Stimulated activated naive CD8-positive, alpha-beta T cell treated with anti-CD3 and anti-CD28 coated beads, Interleukin-15, Interleukin-2, amounts not matched to agents 100 U/mL and 50 U/mL, for 24 hours (primary cell): ENCODE measurements around the gene C4orf54.
A peak's percentile ranks its signal among the peaks of the same experiment; 100 is the strongest.

Experiments used
- ATAC-seq: fragments of 150-1000 bp; cut with Tn5 transposase; one replicate; pipeline ENCODE4 v1.10.0; 2021
- DNase-seq: peaks from one replicate; pipeline ENCODE4 v3.0.0; 2021

Gene C4orf54

DNA sequence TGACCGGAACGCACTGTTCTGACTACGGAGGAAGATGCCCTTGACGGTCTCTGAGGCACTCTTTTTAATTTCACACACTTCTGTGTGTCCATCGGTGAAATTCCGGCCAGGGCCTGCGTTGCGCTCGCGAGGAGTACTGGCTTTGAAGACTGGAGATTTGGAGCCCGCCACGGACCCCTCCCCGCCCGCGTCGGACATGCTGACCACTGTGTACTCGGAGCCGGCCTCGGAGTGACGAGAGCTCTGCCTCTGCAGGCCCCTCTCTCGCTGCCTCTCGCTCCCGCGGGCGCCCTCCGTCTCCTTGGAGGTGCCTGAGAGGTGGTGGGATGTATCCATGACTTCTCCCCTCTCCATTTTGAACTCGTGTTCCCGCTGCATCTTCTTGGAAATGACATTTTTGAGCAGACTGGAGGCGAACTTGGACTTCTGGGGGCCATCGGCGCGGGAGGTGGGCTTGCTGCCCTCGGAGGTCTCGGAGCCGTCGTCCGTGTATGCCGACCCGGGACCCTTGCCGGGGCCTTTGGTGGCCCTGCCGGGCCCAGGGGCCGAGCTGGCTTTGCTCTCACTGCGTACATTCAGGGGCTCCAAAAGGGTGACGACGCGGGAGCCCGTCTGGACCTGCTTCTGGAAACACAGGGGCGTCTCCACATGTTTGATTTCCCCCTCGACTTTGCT is 5.7 kb downstream of the C4orf54 start:
- ATAC-seq (no peak), DNase-seq (no peak)

DNA sequence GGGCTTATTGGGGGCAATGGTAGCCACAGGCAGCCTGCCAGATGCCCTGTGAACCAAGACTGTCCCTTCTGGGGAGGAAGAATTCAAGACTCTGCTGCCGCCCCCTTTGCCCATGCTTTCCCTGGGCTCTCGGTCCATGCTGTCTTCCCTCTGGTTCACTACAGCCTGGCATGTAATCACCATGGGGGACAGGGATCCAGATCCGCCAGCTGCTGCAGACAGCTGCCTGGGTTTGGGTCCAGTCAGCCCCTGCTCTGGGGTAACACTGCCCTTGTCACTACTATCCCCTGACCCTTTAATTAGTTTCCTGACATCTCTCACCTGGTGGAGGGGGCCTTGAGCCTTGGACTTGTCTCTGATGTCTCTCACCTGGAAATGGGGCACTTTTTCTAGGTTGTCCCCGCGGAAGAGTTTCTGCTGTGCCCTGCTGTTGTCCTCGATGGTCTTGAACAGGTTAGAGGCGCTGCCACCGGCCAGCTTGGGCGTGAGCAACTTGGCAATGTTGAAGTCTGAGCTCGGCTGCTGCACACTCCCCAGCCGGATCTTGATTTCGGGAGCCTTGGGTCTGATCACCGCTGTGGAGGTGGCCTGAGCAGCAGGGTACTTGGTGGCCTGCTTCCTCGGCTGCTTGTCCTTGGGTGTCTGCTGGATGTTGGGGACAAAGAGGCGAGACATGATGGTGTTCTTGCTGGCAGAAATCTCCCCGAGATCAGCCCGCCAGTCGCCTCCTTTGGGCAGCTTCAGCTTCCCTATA is 6.4 kb downstream of the C4orf54 start:
- ATAC-seq (no peak), DNase-seq (no peak)

DNA sequence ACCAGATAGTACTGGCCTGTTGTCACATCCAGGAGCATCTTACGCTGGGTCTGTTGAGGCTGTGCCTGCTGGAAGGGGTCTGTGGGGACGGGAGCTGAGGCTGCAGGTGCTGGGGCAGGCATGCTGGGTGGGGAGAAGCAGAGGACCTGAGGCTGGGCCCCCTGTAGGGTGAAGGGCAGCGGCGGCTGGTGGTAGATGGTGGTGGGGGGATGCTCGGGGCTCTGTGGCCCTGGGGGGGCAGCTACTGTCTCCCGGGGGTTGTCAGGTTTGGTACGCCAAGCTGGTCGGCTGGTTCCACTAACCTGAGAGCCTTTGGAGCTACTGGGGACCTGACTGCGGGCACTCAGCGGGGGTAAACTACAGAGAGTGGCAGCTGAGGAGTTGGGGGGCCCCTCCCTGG is 7.8 kb downstream of the C4orf54 start:
- peak; percentile 8 for ATAC-seq
- no peak for DNase-seq

DNA sequence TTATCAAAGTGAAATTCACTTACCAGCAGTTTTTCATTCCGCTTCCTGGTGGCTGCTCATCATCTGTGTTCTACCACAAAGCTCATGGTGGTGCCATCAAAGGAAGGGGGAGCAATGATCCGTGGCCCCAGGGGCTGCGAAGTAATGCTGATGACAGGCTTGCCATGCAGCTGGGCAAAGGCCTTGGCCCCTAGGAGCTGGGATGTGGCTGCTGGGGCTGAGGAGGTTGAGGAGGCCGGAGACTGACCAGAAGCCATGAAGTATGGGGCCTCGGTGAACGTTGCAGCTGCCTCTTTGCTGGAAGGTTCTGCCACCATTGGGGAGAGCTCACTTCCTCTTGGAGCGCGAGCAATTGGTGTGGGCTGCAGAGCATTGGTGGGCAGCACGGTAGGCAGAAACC is 8.4 kb downstream of the C4orf54 start:
- DNase-seq (no peak), ATAC-seq (no peak)

DNA sequence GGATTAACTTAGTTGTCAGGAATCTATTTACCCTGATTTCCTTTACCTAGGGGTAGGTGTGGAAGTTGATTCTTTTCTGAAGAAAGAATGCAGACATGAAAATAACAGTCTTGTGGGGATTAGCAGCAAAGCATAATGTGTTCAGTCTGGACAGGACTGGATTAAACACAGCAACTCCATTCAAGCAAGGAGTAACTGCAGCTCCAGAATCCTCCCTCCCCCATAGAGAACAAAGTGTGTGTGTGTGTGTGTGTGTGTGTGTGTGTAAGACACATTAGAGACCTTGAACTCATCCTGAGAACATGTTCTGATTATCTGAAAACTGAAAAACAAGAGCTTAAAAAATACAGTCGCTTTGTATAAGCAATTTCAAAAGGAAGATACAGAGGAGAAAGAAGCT is 9.3 kb downstream of the C4orf54 start:
- ATAC-seq: no peak
- no peak for DNase-seq

DNA sequence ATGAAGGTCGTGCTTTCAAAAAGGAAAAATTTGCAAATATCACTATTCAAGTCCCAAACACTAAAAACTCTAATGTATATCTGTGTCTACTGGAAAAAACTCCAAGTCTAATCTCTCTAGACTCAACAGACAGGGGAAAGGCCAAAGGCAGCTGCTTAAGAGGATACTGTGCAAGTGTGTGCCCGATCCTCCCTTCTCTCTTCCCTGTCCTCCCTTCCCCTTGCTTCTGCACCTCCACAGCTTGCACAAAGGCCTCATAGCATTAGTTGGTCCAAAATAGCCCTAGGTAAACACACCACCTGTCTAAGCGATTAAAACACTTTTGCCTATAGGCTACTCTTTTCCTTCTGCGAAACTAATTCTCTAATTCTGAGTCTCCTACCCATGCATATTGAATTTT is 10.6 kb downstream of the C4orf54 start:
- no peak for DNase-seq

DNA sequence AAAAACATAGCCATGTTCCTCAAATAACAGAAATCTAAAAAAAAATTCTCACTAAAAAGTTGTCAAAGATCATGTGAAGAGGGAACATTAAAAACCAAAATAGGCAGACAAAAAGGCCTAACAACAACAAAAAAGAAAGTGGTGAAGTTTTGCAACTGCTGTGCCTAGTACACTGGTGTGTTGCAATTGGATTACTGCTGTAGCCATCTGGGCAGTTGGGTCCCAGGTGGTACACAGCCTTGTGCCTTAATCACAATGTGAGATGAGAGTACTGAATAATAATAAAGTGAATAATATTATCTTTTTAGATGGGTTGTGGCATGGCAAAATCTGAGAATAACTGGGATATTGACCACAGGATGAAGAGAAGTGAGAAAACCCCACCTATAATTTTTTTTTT is 12.0 kb downstream of the C4orf54 start:
- no peak for ATAC-seq
- no peak for DNase-seq

More for the DNA sequence above, 10.6 kb downstream of the C4orf54 start:
- ATAC-seq: no peak

DNA sequence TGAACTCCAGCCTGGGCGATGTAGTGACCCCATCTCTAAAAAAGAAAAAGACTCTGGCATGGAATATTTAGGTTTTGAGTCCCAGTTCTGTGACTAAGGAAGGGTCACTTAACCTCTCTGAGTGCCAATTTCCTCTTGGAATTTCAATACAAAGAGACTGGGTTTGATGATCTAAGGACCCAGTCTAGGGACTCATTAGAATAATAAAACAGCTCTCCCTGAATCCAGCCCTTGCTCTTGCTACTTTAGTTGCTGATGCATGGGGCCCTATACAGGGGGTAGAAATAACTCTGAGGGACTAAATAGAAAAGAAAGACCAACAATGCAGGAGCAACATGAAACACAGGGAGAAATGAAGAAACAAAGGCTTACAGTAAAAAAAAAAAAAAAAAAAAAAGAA is 12.6 kb downstream of the C4orf54 start:
- no peak for DNase-seq
- no peak for ATAC-seq

DNA sequence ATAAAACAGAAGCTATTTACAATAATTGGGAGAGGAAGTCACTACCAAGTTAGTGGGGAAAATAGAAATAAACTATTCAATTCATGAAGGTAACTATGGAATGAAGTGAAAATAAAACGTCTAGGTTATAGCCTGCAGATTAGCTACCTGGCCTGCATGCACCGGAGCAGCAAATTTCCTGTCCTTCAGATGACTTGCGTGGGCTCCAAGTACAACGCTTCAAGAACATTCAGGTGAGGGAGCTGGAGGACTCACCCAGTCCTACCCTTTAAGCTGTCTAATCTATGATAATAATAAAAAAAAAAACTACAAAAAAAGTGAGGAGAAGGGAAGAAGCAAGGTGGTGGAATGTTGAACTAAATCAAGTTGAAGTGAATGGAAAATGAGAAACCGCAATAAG is 13.2 kb downstream of the C4orf54 start:
- ATAC-seq (no peak), DNase-seq (no peak)

DNA sequence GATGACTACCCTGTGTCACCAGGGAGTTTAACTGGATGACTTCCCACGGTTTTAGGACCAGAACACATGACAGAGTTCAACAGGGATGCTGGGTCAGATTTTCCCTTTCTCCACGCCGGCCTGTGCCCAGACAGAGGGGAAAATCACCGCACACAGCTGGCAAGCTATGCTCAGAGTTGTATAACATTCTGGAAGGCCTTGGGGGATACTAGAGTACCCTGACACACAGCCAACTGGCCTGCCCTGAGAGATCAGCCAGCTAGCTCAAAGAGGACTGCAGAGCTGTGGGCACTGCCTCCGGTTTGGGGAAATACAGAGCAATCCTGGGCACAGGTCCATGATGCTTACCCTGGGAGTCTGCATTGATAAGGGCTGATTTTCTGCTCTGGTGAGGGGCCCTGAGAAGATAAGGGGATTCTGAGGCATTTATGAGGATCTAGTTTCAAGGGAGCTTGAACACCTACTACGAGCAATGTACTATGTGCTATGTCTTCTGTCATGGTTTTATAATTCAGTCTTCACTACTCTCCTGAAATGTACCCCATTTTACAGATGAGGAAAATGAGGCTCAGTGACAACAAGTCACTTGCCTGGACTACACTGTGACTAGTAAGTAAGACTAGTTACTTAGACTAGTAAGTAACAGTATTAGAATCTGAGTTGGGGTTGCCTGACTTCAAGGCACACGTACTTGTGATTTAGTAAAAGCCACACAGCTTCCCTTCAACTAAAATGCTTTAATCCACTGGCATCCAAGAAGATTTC is 14.7 kb downstream of the C4orf54 start:
- DNase-seq: no peak
- no peak for ATAC-seq

DNA sequence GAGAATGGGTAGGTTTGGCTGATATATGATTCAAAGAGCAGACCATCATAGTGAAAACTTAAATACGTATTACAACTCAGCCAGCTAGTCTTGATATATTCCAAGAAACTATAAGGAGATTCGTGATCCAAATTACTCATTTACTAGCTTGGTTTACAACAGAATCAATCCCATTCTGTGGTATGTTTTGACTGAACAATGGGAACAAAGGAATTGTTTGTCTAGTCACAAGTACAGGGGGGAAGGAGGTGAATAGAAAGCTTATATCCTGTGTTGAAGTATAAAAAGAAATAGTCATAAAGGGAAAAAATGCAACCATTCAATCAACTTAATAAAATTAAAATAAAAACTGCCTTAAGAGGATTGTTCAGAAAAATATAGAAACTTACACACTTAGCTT is 17.0 kb downstream of the C4orf54 start:
- ATAC-seq: no peak
- no peak for DNase-seq

DNA sequence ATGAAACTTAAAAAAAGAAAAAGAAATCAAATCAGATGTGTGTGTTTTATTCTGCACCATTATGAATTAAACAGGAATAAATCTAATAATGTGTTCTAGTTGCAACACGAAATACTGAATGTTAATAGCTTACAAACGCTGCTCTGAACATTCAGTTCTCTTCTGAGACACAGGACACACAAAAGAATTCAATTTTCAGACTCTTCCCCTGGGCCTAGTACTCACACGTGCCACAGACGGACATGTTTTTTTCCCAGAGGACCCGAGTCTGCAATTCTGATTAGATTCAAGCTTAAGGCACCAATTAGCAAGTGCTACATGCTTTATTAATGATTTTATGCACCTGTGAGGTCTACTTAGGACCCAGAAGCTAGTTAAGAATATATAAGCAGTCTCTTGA is 20.5 kb downstream of the C4orf54 start:
- no peak for DNase-seq
- no peak for ATAC-seq

DNA sequence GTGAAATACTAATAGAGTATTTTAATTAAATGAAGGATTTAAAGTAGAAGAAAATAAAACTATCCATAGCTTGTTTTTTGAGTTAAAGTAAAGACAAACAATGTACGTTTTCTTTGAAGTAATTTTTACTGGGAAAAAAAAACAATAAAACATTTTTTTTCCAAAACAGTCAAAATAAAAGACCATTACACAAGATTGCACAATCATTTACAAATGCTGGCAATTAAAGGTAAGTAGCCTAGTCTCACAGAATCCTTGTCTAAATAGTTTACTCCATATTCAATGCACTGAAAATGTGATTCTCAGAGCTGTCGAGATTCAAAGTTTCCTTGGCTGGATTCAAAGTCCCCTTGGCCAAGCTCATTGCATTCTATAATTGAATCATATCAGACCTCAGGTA is 21.2 kb downstream of the C4orf54 start:
- no peak for DNase-seq
- no peak for ATAC-seq

DNA sequence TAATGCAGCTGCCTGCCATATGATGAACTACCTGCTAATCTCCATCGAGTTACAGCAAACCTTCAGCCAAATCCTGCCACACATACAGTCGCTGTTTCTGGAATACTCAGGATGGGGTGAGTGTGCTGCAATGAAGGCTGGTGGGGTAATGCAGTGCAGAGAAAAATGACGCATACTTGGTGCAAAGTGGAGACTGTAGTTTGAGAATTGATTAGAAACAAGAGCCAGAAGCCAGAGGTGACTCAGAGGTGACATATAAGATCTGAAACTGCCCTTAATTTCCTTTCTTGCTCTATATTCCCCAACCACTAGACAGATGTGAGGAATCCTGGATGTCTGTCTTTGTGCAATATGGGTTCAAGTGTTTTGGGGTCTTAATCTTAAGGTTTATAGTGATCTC is 22.0 kb downstream of the C4orf54 start:
- no peak for DNase-seq
- no peak for ATAC-seq

DNA sequence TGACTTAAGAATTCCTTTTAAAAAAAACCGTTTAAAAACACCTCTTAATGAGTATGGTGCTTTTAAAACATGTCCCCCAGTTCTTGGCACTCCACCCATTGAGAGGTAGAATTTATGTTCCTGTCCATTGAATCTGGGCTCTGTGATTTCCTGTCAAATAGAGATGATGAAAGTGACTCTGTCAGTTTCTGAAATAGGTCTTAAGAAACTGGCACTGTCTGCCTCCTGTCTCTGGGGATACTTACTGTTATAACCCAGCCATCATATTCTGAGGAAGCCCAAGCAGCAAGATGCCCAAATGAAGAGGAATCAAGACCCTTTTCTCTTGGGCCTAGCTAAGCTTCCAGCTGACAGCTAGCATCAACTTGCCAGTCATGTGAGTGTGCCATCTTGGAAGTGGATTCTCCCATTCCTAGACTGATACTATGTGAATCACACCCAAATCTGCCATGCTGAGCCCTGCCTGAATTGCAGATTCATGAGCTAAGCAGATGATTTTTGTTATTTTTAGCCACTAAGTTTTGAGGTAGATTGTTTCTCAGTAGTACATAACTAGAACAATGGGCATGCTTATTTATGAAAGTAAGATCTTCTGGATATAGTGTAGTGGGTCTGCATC is 22.8 kb downstream of the C4orf54 start:
- ATAC-seq: no peak
- no peak for DNase-seq

DNA sequence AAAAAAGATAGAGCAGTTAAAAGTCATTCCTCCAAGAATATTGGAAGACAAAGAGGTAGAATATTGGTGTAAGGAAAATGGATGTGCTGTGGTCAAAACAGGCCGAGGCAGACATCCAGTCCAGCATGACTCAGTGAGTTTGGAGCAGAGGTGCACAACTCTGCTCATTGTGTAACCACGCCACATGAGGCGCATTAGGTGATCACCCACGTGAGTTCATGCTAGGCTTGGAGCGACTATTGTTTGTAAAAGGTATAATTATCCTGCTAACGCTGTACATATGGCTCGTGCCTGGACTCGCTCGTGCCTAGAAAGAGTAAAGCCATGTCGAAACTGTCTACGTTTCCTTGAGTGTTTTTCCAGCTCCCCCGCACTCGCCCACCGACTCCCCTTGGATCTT is 23.9 kb downstream of the C4orf54 start:
- no peak for DNase-seq
- no peak for ATAC-seq

DNA sequence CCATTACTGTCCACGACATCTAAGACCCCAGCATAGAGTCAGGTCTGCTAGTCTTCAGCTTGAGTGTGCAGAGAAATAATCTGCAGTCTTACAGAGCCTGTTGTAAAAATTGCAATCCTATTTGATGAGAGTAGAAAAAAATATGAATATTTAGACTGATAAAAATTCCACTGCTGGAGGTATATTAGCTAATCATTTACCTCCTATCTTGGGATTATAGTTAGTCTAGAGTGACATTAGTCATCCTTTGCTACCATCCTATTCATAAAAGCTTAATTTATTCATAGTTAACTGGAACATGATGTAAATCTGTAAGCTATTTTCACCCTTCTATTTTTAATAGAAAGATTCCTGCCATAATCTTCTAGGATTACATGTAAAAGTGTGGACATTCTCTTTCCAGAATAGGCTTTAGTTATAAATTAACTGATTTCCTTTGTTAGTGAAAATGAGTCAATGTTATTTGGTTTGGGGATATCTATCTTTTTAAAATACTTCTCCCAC is 26.7 kb downstream of the C4orf54 start:
- DNase-seq: no peak
- ATAC-seq: no peak

DNA sequence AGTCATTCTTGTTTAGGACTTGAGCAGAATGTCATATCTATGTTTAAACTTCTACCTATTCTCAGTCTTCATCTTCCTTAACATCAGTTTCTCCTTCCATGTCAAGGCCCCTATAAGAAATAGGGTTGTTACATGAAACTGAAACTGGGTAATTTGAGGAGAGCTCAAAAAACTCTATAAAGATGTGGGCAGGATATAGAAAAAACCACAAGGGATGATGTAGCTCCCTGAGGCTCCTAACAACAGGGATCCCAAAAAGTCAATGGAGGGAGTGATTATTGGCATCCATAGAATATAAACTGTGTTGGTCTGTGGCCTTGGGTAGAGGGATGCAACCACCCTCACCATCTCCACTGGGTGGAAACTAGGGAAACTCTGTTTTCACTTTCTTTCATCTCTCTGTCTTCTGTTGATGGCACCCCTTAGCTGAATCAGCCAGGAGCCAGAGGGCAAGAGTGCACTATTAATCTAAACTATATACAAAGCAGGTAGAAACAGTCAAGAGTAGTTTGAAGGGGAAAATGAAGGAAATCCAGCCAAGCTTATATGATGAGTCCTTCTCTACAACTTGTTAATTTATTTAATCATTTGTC is 27.6 kb downstream of the C4orf54 start:
- peak; percentile 28 for ATAC-seq
- no peak for DNase-seq

DNA sequence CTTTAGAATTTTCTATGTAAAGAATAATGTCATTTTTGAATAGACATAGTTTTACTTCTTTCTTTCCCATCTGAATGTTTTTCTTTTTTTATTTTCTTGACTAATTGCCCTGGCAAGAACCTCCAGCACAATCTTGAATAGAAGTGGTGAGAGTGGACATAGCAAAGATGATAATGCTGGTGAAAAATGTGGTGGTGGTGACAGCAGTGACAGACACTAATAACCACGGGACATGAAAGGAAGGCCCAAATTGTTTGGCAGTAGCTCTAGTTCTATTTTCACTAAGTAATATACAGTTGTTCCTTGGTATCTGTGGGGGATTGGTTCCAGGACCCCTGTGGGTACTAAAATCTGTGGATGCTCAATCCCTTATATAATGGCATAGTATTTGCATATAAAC is 29.6 kb downstream of the C4orf54 start:
- DNase-seq (no peak), ATAC-seq (no peak)

DNA sequence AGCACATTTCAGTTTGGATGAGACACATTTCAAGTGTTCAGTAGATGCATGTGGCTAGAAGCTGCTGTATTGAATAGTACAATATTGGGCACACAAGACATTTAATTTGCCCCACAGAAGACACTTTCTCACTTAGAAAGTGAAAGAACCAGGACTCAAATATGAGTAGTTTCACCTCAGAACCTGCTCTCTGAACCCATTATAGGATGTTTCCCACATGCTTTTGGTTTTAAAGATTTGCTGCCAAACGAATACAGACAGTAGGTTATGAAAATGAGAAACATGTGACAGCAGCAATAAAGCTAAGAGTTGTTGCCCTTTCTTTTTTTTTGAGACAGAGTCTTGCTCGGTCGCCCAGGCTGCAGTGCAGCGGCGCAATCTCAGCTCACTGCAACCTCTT is 32.3 kb downstream of the C4orf54 start:
- no peak for DNase-seq
- no peak for ATAC-seq

DNA sequence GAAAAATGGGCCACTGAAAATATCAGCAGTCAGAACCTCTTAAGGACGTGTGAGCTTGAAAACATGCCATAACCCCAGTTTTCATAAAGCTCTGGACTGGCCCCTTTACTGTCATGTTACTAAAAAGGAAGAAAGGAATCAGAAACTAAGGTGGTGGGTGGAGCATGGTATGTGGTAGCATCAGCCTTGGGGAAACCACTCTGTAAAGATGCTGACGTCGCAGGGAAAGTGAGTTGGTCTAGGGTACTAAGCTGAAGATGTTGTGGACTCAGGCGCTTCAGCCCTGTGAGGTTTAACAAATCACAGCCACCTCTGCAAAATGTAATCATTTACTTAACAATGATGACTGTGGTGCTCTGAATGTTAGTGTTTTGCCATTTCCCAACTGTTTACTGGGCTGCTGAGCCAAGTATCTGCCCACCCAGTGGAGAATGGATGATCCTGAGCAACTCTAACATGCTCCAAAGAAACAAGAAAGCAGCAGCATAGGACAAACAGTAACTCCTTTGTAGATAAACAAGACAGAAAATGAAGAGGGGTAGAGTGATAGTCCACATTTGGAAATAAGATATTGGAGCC is 33.4 kb downstream of the C4orf54 start:
- DNase-seq (no peak), ATAC-seq (no peak)

DNA sequence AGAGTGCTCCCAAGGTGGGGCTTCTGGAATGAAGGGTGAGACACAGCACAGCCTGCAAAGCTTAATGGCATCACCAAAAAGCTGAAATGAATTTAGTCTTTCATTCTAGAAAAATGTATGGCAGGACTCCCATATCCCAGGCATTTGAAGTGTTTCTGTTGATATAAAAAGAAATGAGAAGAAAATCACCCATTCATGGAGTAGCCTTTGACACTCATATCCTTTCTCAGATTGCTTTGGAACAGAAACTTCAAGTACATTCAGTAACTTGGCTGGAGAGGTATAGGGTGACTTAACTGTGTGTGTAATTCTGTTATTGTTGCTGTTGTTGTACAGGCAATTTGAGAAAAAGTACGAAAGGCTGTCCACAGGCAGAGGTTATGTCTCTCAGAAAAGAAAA is 35.3 kb downstream of the C4orf54 start:
- DNase-seq (no peak), ATAC-seq (no peak)
